Measurements from ENCODE around the gene ZNF414.
A peak's percentile ranks its signal among the peaks of the same experiment; 100 is the strongest.
"Not testable (repeated sequence)": the region's sequence is repeated elsewhere in the genome, so short reads cannot be mapped to it uniquely, and the experiment has no call there.

ZNF414 gene

DNA sequence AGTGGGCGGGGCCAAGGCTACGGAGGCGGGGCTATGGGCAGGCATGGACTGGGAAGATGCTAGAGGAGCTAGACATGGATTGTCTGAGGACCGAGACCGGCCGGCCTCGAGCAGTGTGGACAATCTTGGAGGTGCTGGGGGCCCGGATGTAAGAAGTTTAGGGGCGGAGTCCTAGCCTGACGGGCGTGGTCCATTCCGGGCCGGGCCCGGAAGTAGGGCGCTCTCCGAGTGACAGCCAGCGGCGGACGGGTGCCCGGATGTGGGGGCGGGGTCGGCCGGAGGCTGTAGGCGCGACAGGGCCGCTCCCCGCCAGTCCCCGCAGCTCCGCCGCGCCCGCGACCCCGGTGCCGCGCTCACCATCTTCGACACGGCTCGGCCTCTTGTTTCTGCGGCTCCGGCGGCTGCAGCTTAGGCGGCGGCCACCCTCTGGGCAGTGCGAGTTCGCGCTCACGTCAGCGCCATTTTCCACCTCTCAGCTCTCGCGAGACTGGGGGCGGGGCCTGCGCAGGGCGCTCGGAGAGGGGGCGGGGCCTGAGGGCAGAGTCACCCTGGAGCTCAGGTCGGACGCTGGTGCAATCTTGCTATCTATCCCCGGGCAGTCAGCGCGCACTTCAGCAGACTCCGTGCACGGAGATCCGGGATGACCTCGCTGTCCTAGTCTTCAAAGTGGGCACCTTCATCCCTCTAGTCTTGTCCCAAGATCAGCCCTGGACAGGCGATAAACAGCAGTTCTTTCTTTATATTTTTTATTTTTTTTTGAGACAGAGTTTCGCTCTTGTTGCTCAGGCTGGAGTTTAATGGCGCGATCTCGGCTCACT, at the start of gene ZNF414:
Gene ZNF414, minus strand, starts transcription at position 481 of the 818 bp plus-strand sequence. Its CDS starts 121 bp downstream, at position 360.
- peak; percentile 97 to 99 for DNase-seq (ENCODE audit: low read depth in 2 of 2)

DNA sequence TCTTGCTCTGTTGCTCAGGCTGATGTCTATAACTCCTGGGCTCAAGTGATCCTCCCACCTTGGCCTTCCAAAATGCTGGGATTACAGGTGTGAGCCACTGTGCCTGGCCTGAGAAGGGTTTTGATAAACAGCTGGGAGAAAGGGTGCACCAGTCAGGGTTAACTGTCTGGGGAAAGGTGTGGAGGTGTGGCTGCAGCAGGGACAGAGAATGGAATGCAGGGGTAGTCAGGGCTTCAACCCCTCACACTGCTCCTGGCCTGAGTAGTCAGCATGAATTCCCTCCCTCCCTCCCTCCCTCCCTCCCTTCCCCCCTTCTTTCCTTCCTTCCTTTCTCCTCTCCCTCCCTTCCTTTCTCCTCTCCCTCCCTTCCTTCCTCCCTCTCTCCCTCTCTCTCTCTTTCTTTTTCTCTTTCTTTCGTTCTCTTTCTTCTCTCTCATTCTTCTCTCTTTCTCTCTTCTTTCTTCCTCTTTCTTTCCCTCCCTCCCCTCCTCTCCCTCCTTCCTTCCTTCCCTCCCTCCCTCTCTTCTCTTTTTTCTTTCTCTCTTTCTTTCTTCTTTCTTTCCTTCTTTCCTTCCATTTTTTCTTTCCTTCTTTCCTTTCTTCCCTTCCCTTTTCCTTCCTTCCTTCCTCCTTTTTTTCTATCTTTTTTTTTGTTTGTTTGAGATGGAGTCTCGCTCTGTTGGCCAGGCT, 47.3 kb upstream of the ZNF414 start:
- no peak for DNase-seq (ENCODE audit: low read depth in 2 of 2)

DNA sequence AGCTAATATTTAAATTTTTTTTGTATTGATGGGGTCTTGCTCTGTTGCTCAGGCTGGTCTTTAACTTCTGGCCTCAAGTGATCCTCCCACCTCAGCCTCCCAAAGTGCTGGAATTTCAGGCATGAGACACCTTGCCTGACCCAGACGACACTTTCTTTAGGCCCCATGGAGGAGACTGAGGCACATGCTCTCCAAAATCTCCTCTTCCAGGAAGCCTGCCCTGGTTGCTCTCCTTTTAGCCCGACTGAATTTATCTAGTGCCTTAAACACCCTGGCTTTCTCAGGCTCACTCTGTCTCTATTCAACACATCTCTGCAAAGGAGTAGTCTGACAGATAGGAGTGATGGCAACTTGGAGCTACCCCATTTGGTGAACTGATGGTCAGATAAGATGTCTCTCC, 44.4 kb upstream of the ZNF414 start:
- no peak for DNase-seq (ENCODE audit: low read depth in 2 of 2)

DNA sequence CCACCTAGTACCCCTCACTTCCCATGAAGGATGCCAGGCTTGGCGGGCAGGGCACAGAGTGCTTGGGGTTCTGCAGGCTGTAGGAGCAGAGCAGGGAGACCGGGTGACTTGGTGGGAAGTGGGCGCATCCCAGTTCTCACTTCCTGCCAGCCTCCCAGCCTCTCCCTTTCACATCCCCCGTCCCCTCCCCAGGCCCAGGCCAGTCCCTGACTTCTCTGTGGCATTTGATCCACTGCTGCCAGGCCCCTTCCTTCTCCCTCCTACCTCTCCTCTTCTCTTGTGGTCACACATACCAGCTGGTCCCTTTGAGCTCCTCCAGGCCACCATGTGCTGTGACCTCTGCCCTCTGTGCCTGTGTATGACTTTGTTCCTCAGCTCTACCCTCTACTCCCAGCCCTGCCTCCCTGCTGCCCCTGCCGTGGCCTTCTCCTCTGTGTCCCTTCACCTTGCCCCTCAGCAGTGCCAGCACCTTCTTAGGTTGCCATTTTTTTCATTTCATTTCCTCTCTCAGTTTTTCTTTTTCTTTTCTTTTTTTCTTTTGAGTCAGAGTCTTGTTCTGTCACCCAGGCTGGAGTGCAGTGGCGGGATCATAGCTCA, 43.8 kb upstream of the ZNF414 start:
- DNase-seq (ENCODE audit: low read depth in 2 of 2): no peak

DNA sequence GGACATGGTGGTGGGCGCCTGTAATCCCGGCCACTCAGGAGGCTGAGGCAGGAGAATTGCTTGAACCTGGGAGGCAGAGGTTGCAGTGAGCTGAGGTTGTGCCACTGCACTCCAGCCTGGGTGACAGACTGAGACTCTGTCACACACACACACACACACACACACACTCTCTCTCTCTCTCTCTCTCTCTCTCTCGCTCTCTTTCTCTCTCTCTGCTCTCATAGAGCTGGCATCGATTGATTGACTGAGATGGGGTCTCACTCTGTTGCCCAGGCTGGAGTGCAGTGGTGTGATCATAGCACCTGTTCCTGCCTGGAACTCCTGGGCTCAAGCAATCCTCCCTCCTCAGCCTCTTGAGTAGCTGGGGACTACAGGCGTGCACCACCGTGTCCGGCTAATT, 39.8 kb upstream of the ZNF414 start:
- DNase-seq (ENCODE audit: low read depth in 2 of 2): not testable (repeated sequence)

GRCh38 chr19:8552810-8553209, 38.8 kb upstream of the ZNF414 start:
- no peak for DNase-seq (ENCODE audit: low read depth in 2 of 2)

DNA sequence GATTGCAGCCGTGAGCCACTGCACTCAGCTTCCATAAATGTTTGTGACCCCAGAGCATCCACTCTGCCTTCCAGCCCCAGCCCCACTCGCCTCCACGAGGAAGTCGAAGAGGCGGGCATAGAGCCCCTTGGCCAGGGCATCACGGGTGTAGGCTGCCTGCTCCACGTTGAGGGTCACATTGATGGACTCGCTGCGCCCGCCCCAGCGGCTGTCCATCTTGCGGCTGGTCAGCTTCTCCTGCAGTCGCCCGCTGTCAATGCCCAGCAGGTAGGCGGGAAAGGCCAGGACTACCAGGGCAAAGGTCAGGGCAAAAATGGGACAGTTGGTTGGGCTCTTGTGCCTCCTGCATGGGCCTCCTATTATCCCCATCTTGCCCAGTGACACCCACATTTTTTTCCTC, 36.1 kb upstream of the ZNF414 start:
- no peak for DNase-seq (ENCODE audit: low read depth in 2 of 2)

GRCh38 chr19:8545743-8546142, 31.8 kb upstream of the ZNF414 start:
- no peak for DNase-seq (ENCODE audit: low read depth in 2 of 2)

DNA sequence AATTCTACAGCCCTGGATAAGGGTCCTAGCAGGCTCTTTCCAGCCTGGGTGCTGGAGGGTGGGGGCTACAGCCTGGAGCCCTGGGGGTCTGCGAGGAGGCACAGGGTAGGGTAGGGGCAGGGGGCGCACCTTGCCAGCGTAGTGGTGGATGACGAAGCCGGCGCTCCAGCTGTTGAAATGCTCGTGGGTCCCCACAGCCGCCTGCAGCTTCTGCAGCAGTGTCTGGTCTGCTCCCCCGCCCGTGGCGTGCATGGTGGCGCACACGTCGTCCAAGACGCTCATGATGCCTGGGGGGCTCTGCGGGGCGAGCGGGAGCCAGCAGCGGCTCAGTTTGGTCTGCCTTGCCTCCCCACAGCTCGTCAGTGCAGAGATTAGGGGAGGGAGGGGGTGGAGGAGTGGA, 30.2 kb upstream of the ZNF414 start:
- no peak for DNase-seq (ENCODE audit: low read depth in 2 of 2)

- DNase-seq (ENCODE audit: low read depth in 2 of 2): no peak
Measured at GRCh38 chr19:8539621-8540149, 25.7 kb upstream of the ZNF414 start.

DNA sequence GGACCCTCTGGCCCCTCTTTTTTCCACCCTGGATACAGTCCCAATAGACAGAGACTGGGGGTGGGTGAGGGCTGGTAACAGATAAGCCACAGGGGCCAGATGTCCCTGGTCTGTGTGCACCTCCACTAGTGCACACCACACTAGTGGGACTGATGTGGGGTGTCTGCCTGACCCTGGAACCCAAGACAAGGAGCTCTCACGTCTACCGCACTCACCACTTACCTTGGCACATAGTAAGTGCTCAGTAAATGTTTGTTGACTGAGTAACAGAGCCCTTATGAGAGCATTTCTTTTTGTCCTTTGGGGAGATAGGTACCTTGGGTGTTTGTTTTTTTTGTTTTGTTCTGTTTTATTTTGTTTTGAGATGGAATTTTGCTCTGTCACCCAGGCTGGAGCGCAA, 23.1 kb upstream of the ZNF414 start:
- no peak for DNase-seq (ENCODE audit: low read depth in 2 of 2)

GRCh38 chr19:8536282-8536681, 22.3 kb upstream of the ZNF414 start:
- no peak for DNase-seq (ENCODE audit: low read depth in 2 of 2)

DNA sequence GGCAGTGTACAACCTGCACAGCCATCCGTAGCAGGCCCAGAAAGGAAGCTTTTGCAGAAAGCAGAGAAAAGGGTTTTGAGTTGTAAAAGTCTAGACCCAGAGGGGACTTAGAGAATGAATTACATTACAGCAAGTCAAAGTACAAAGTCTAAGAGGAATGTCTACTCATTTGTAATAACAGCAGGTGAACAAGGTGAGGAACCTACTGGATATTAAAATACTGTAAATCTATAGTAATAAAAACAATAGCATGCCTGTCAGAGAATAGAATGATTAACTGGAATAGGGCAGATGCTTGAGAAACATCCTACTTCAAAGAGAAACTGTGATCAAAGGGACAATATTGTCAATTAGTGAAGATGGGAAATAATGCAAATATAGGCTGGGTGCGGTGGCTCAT, 18.3 kb upstream of the ZNF414 start:
- no peak for DNase-seq (ENCODE audit: low read depth in 2 of 2)

- DNase-seq (ENCODE audit: low read depth in 2 of 2): no peak
Measured at GRCh38 chr19:8531470-8531869, 17.5 kb upstream of the ZNF414 start.

DNA sequence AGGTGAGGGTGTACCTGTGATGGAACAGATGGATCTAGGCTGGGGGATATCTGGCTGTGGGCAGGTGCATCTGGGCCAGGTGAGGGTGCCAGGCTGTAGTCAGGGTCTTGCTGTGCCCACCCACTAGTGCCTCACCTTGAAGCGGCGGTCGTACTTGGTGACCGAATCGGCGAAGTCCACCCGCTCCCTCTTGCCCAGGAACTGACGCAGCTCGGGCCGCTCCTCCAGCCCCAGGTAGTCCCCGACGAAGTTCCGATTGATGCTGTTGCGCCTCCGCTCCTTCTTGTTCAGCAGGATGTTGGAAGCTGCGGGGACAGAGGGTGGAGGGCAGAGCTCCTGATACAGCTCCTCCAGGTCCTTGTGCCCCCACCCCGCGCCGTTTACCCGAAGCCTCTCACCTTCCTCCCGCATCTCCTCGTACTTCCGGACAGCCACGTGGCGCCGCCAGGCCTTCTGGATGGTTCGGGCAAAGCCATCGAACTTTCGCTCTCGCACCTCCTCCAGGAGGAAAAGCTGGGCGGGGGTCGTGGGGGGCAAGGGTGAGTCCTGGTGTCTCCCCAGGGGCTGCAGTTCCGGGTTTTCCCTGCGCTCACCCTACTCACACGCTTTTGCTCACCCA, 16.2 kb upstream of the ZNF414 start:
- no peak for DNase-seq (ENCODE audit: low read depth in 2 of 2)

GRCh38 chr19:8529369-8530006, 15.5 kb upstream of the ZNF414 start:
- no peak for DNase-seq (ENCODE audit: low read depth in 2 of 2)

- DNase-seq (ENCODE audit: low read depth in 2 of 2): no peak
Measured at GRCh38 chr19:8528500-8528899, 14.5 kb upstream of the ZNF414 start.

- no peak for DNase-seq (ENCODE audit: low read depth in 2 of 2)
Measured at GRCh38 chr19:8526345-8527091, 12.6 kb upstream of the ZNF414 start.

- DNase-seq (ENCODE audit: low read depth in 2 of 2): no peak
Measured at GRCh38 chr19:8525401-8525684, 11.4 kb upstream of the ZNF414 start.

DNA sequence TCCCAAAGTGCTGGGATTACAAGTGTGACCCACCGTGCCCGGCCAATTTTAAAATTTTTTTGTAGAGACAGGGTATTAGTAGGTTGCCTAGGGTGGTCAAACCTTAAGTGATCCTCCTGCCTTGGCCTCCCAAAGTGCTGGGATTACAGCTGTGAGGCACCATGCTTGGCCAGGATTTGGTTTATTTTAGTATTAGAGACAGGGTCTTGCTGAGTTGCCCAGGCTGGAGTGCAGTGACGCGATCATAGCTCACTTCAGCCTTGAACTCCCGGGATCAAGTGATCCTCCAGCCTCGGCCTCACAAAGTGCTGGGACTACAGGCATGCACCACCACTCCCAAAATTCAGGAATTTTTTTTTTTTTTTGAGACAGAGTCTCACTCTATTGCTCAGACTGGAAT, 5.4 kb upstream of the ZNF414 start:
- no peak for DNase-seq (ENCODE audit: low read depth in 2 of 2)

DNA sequence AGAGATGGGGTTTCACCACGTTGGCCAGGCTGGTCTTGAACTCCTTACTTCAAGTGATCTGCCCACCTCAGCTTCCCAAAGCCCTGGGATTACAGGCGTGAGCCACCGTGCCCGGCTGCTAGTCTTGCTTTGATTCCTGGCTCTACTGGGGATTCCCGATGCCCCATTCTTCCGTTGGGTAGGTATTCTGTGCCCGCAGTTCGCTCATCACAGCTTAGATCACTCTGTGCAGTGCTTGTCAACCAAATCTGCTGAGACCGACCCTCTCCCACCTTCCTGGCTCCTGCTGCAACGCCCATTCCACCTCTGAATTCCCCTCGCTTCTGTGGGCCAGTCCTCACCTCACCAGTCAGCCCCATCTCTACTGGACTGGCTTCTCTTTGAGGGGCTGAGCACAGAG, 4.6 kb upstream of the ZNF414 start:
- DNase-seq (ENCODE audit: low read depth in 2 of 2): no peak
